ENCODE measurements around the gene ZNF518A. TPM values are rescaled to one million over a fixed set of nuclear protein-coding genes. Genes with fewer than 3 reads are reported as not detected.

ZNF518A gene
- total RNA-seq, 1 experiment from 2014 or later, result 36.7 TPM

DNA sequence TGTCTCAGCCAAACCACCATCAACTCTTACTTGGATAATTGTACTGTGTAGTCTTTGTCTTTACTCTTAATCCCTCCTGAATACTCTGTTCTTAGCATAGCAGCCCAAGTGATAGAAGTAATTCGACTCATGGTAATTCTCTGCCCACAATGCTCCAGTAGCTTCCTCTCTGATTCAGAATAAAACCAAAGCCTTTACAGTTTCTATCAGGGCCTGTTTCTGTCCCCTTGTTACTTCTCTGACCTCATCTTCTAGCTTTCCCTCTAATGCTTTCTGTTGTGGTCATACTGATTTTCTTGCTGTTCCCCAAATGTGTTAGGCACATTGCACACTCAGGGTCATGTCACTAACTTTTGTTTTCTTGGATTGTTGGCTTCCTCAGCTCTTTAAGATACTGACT, 8.0 kb downstream of the ZNF518A start (continued):
- no peak for TF ChIP-seq REST (IDR thresholded peaks at IDR 0.05; ENCODE audit: low read depth)

DNA sequence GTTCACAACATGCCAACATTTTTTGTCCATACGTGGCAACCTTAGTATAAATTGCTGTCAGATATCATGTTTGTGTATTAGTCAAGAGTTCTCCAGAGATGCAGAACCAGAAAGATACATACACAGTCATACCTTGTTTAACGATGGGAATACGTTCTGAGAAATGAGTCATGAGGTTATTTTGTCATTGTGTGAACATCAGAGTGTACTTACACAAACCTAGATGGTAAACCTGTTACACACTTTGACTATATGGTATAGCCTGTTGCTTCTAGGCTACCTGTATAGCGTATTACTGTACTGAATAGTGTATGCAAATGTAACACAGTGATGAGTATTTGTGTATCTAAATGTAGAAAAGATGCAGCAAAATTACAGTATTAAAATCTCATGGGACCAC, 22.3 kb downstream of the ZNF518A start:
- POLR2A ChIA-PET, result no interaction called here
- DNase-seq (ENCODE audit: low read depth, low spot score), result no peak

More for the DNA sequence above, 22.3 kb downstream of the ZNF518A start:
- no TSS peak for BruUV-seq (replicated peaks)
- CTCF ChIA-PET, result no interaction called here
- Histone ChIP-seq H3K9me3 (ENCODE audit: control insufficient read depth in 1 of 2, insufficient read depth in 1 of 2, low read depth in 1 of 2, low read length in 2 of 2) (no peaks in the 10 kb centered on the region), H3K27ac (ENCODE audit: low read depth, low read length) (no peak overlapping the region), H3K79me2 (ENCODE audit: insufficient read depth, low read length) (peaks cover 33% of the 10 kb centered on the region), H3K4me2 (ENCODE audit: low read length) (no peak overlapping the region), H3K9ac (ENCODE audit: low read length) (no peak overlapping the region), H3K36me3 (ENCODE audit: control insufficient read depth in 1 of 2, insufficient read depth in 2 of 2, low read length in 2 of 2) (peaks cover 21 to 35% of the 10 kb centered on the region in 2 experiments), H3K27me3 (ENCODE audit: insufficient read depth, low read length) (no peaks in the 10 kb centered on the region), H3K4me3 (replicated peaks in 1 of 2; ENCODE audit: low read depth in 1 of 2, low read length in 2 of 2) (no peak overlapping the region), H2AFZ (ENCODE audit: low read depth, low read length, poor library complexity, severe bottlenecking) (no peak overlapping the region), H3K4me1 (ENCODE audit: control insufficient read depth in 1 of 2, insufficient read depth in 2 of 2, low read length in 2 of 2) (no peaks in the 10 kb centered on the region), H3K9me2 (ENCODE audit: insufficient read depth) (no peaks in the 10 kb centered on the region), H4K20me1 (ENCODE audit: insufficient read depth) (no peaks in the 10 kb centered on the region)
- RAD21 ChIA-PET (ENCODE audit: low non-redundant PET in 1 of 2, low total read pairs in 2 of 2, uncharacterized antibody in 2 of 2, unreplicated experiment in 2 of 2), result no interaction called here
- intact Hi-C loops (cut with micrococcal nuclease), result no loop called here
- ATAC-seq, result no peak
- no peak for TF ChIP-seq EGR1 (IDR thresholded peaks at IDR 0.05; ENCODE audit: low read depth)
- no peak for TF ChIP-seq POLR2AphosphoS5 (IDR thresholded peaks at IDR 0.05; ENCODE audit: low read depth, low read length)
- TF ChIP-seq, protein P1, sequence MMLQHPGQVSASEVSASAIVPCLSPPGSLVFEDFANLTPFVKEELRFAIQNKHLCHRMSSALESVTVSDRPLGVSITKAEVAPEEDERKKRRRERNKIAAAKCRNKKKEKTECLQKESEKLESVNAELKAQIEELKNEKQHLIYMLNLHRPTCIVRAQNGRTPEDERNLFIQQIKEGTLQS (IDR thresholded peaks at IDR 0.05), result no peak
- no peak for TF ChIP-seq YY1 (IDR thresholded peaks at IDR 0.05; ENCODE audit: extremely low read depth, insufficient replicate concordance, low read depth, low read length)
- no peak for TF ChIP-seq POLR2A (IDR thresholded peaks at IDR 0.05; ENCODE audit: borderline replicate concordance, extremely low read depth, insufficient read depth, insufficient read length)
- no peak for TF ChIP-seq ZFX (IDR thresholded peaks at IDR 0.05)
- TF ChIP-seq ELF1 (IDR thresholded peaks at IDR 0.05; ENCODE audit: borderline replicate concordance, low read depth), result no peak
- no peak for TF ChIP-seq ZNF274 (IDR thresholded peaks at IDR 0.05; ENCODE audit: low read depth, low read length)
- TF ChIP-seq, protein P2, sequence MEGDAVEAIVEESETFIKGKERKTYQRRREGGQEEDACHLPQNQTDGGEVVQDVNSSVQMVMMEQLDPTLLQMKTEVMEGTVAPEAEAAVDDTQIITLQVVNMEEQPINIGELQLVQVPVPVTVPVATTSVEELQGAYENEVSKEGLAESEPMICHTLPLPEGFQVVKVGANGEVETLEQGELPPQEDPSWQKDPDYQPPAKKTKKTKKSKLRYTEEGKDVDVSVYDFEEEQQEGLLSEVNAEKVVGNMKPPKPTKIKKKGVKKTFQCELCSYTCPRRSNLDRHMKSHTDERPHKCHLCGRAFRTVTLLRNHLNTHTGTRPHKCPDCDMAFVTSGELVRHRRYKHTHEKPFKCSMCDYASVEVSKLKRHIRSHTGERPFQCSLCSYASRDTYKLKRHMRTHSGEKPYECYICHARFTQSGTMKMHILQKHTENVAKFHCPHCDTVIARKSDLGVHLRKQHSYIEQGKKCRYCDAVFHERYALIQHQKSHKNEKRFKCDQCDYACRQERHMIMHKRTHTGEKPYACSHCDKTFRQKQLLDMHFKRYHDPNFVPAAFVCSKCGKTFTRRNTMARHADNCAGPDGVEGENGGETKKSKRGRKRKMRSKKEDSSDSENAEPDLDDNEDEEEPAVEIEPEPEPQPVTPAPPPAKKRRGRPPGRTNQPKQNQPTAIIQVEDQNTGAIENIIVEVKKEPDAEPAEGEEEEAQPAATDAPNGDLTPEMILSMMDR (IDR thresholded peaks at IDR 0.05 in 2 of 3, conservative IDR thresholded peaks at IDR 0.05 in 1 of 3; ENCODE audit: borderline replicate concordance in 1 of 3, insufficient read depth in 1 of 3, low read depth in 2 of 3, low read length in 2 of 3), result no peak
- TF ChIP-seq SIN3A (IDR thresholded peaks at IDR 0.05; ENCODE audit: low read depth), result no peak
- TF ChIP-seq EZH2phosphoT487 (IDR thresholded peaks at IDR 0.05; ENCODE audit: borderline replicate concordance), result no peak
- TF ChIP-seq REST (IDR thresholded peaks at IDR 0.05; ENCODE audit: low read depth), result no peak
- TF ChIP-seq SRF (IDR thresholded peaks at IDR 0.05; ENCODE audit: low read depth), result no peak
- no peak for TF ChIP-seq FOSL1 (IDR thresholded peaks at IDR 0.05; ENCODE audit: low read depth)
- no peak for TF ChIP-seq CBX3 (IDR thresholded peaks at IDR 0.05; ENCODE audit: low read depth)
- TF ChIP-seq CEBPB (IDR thresholded peaks at IDR 0.05; ENCODE audit: low read depth), result no peak
- TF ChIP-seq RAD21 (IDR thresholded peaks at IDR 0.05; ENCODE audit: low read depth), result no peak
- no peak for TF ChIP-seq TCF7L2 (IDR thresholded peaks at IDR 0.05; ENCODE audit: borderline replicate concordance, extremely low read depth, insufficient read depth, insufficient read length)

Measured in HCT116 (cell line).